Left renal cortex interstitium (tissue), 4 donors: ENCODE data around the gene GRK1. TPM values are rescaled to one million over a fixed set of nuclear protein-coding genes. Genes with fewer than 3 reads are reported as not detected.

Experiments used
- DNase-seq, 4 donors: peaks; one replicate each; pipeline ENCODE4 v3.0.0-alpha.2; 2013; ENCODE audit warnings: low read depth in 4 of 4, low spot score in 2 of 4, missing footprints in 1 of 4
- polyA plus RNA-seq, 4 donors: library from polyadenylated mRNA; unstranded; fragments of 120-200 nt; gene quantifications; one replicate each; pipeline ENCODE4 v1.2.1, GENCODE V29; 2013; ENCODE audit not compliant: insufficient read length in 4 of 4

The GRK1 gene
- polyA plus RNA-seq, 4 donors, result 0.11 to 0.19 (median 0.15) TPM

- DNase-seq, result no peak
Measured at GRCh38 chr13:113786262-113786841, 119.3 kb downstream of the GRK1 start.

Other genes starting within 250 kb of the GRK1 start
- gene ADPRHL1, start 213.7 kb upstream of the GRK1 start, polyA plus RNA-seq, result 1 to 10 TPM; 3.1 to 6.1 (median 4.7) TPM
- 10 to 100 TPM; 15.3 to 35.8 (median 26.9) TPM for gene DCUN1D2, start 176.5 kb upstream of the GRK1 start, polyA plus RNA-seq
- gene TFDP1, start 82.5 kb upstream of the GRK1 start, polyA plus RNA-seq, result 10 to 100 TPM; 83.3 to 93.0 (median 88.2) TPM
- gene ATP4B, start 9.0 kb upstream of the GRK1 start, polyA plus RNA-seq, result under 1 TPM; 0.36 to 0.82 (median 0.42) TPM
- 1 to 10 TPM; 6.6 to 8.6 (median 7.6) TPM for gene TMEM255B, start 92.0 kb downstream of the GRK1 start, polyA plus RNA-seq
- 10 to 100 TPM; 24.6 to 38.4 (median 31.0) TPM for gene GAS6, start 196.9 kb downstream of the GRK1 start, polyA plus RNA-seq